Measurements from ENCODE around the gene SLC12A9. TPM values are rescaled to one million over a fixed set of nuclear protein-coding genes. Genes with fewer than 3 reads are reported as not detected.
A peak's percentile ranks its signal among the peaks of the same experiment; 100 is the strongest.

The SLC12A9 gene
- total and polyA plus RNA-seq, 2 experiments from 2014 or later = 17.1 to 21.3 TPM

DNA sequence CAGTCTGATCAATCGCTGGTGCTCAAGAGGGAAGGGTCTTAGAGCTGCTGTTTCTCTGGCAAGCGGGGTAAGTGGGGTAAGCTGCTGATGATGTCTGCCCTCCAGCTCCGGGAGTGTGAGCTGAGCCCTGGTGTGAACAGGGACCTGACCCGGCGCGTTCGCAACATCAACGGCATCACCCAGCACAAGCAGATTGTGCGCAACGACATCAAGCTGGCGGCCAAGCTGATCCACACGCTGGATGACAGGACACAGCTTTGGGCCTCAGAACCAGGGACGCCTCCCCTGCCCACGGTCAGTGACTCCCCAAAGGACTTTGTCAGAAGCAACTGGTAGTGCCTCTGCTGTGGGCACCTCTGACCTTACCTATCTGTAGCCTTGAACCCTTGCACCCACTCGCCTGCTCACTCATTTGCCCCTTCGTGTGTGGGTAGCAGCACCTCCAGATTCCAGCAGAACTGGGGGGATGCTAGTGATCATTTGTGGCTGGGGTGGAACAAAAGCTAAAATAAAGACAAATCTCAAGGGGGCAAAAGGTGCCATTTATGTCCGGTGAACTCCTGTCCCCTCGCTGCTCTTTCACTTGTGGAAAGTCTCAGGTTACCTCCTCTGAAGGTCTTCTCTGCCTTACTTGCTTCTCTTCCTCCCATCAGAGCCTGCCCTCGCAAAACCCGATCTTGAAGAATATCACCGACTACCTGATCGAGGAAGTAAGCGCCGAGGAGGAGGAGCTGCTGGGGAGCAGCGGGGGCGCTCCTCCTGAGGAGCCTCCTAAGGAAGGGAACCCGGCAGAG, 33.8 kb downstream of the SLC12A9 start:
- no peak for DNase-seq (ENCODE audit: low spot score)
- no peaks in the 10 kb centered on the region for H3K27me3 ChIP-seq
- H3K36me3 ChIP-seq (replicated peaks; ENCODE audit: insufficient read depth, low read depth) = no peaks in the 10 kb centered on the region
- WGBS (ENCODE audit: low lambda C conversion rate, missing lambda C conversion rate) = 91% methylated on average over 27 of the region's 27 CpGs
- no peaks in the 10 kb centered on the region for H3K9me3 ChIP-seq (ENCODE audit: low read depth)
- H4K20me1 ChIP-seq (ENCODE audit: insufficient read depth, poor library complexity, severe bottlenecking) = peaks cover 9% of the 10 kb centered on the region
- H2AFZ ChIP-seq = no peak overlapping the region
- peaks cover 23% of the 10 kb centered on the region for H3K4me1 ChIP-seq (ENCODE audit: insufficient read depth)
- H3K79me2 ChIP-seq = peaks cover 52% of the 10 kb centered on the region
- TF ChIP-seq EZH2phosphoT487 (IDR thresholded peaks at IDR 0.05; ENCODE audit: low read depth, severe bottlenecking, unreplicated experiment) (no peak), EZH2 (IDR thresholded peaks at IDR 0.05; ENCODE audit: borderline replicate concordance) (no peak)
- TF ChIP-seq, protein P1, sequence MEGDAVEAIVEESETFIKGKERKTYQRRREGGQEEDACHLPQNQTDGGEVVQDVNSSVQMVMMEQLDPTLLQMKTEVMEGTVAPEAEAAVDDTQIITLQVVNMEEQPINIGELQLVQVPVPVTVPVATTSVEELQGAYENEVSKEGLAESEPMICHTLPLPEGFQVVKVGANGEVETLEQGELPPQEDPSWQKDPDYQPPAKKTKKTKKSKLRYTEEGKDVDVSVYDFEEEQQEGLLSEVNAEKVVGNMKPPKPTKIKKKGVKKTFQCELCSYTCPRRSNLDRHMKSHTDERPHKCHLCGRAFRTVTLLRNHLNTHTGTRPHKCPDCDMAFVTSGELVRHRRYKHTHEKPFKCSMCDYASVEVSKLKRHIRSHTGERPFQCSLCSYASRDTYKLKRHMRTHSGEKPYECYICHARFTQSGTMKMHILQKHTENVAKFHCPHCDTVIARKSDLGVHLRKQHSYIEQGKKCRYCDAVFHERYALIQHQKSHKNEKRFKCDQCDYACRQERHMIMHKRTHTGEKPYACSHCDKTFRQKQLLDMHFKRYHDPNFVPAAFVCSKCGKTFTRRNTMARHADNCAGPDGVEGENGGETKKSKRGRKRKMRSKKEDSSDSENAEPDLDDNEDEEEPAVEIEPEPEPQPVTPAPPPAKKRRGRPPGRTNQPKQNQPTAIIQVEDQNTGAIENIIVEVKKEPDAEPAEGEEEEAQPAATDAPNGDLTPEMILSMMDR (IDR thresholded peaks at IDR 0.05; ENCODE audit: poor library complexity) = no peak
- no peaks in the 10 kb centered on the region for H3K9me2 ChIP-seq (replicated peaks; ENCODE audit: insufficient read depth)
- no peak overlapping the region for H3K4me2 ChIP-seq
- H3K4me3 ChIP-seq = no peak overlapping the region
- no peak overlapping the region for H3K27ac ChIP-seq

DNA sequence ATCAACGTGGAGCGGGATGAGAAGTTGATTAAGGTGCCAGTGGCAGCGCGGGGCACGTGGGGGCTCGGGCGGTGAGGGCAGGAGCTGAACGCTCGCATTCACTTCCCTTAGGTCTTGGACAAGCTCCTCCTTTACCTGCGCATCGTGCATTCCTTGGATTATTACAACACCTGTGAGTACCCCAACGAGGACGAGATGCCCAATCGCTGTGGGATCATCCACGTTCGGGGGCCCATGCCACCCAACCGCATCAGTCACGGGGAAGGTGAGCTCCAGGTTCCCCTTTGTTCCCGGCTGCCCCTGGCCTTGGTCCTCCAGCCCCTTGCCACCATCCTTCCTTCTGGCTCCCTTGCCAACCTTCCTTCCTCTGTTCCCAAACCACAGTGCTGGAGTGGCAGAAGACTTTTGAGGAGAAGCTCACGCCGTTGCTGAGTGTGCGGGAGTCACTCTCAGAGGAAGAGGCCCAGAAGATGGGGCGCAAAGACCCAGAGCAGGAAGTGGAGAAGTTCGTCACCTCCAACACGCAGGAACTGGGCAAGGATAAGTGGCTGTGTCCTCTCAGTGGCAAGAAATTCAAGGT, 34.5 kb downstream of the SLC12A9 start:
- H3K9me3 ChIP-seq (ENCODE audit: low read depth) = no peaks in the 10 kb centered on the region
- H3K4me3 ChIP-seq = no peak overlapping the region
- DNase-seq (ENCODE audit: low spot score) = no peak
- no peaks in the 10 kb centered on the region for H3K36me3 ChIP-seq (replicated peaks; ENCODE audit: insufficient read depth, low read depth)
- peaks cover 25% of the 10 kb centered on the region for H3K4me1 ChIP-seq (ENCODE audit: insufficient read depth)
- WGBS (ENCODE audit: low lambda C conversion rate, missing lambda C conversion rate) = 96% methylated on average over 25 of the region's 25 CpGs
- peaks cover 6% of the 10 kb centered on the region for H4K20me1 ChIP-seq (ENCODE audit: insufficient read depth, poor library complexity, severe bottlenecking)
- H3K27ac ChIP-seq = no peak overlapping the region
- peaks cover 45% of the 10 kb centered on the region for H3K79me2 ChIP-seq
- no peaks in the 10 kb centered on the region for H3K9me2 ChIP-seq (replicated peaks; ENCODE audit: insufficient read depth)
- TF ChIP-seq, protein P1 (IDR thresholded peaks at IDR 0.05; ENCODE audit: poor library complexity) = no peak
- no peak for TF ChIP-seq EZH2 (IDR thresholded peaks at IDR 0.05; ENCODE audit: borderline replicate concordance)
- H3K27me3 ChIP-seq = no peaks in the 10 kb centered on the region
- H3K4me2 ChIP-seq = no peak overlapping the region
- no peak overlapping the region for H2AFZ ChIP-seq

DNA sequence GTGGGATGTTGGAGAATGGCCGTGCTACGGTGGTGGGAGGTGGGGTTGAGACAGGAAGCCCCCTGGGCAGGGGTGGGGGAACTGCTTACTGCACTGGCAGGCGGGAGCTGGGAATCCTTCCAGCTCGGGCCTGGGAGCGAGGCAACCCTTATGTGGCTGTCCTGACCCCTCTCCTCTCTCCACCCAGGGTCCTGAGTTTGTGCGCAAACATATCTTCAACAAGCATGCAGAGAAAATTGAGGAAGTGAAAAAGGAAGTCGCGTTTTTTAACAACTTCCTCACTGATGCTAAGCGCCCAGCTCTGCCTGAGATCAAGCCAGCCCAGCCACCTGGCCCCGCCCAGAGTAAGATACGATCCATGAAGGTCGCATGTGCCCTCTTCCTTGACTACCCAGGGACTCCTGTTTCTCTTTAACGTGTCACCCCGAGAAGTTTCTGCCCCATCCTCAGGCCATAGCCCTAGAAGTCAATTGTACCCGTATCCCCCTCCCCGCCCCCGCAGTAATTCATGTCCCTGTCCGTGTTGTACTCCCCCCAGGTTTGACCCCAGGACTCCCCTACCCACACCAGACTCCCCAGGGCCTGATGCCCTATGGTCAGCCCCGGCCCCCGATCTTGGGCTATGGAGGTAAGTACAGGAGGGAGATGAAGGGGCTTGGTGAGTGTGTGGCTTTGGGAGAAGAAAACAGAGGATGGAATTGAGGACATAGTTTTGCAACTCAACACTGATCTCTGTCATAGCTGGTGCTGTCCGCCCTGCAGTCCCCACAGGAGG, 35.2 kb downstream of the SLC12A9 start:
- Histone ChIP-seq H3K27me3 (no peaks in the 10 kb centered on the region), H3K9me3 (ENCODE audit: low read depth) (no peaks in the 10 kb centered on the region), H3K4me1 (ENCODE audit: insufficient read depth) (peaks cover 25% of the 10 kb centered on the region), H2AFZ (no peak overlapping the region), H3K4me3 (no peak overlapping the region), H3K79me2 (peaks cover 38% of the 10 kb centered on the region), H3K4me2 (peak overlapping the region; percentile 93), H3K27ac (no peak overlapping the region), H3K9me2 (replicated peaks; ENCODE audit: insufficient read depth) (no peaks in the 10 kb centered on the region), H3K36me3 (replicated peaks; ENCODE audit: insufficient read depth, low read depth) (no peaks in the 10 kb centered on the region), H4K20me1 (ENCODE audit: insufficient read depth, poor library complexity, severe bottlenecking) (peaks cover 5% of the 10 kb centered on the region)
- no peak for DNase-seq (ENCODE audit: low spot score)
- WGBS (ENCODE audit: low lambda C conversion rate, missing lambda C conversion rate) = 82% methylated on average over 17 of the region's 21 CpGs
- TF ChIP-seq, protein P1 (IDR thresholded peaks at IDR 0.05; ENCODE audit: poor library complexity) = no peak
- no peak for TF ChIP-seq EZH2 (IDR thresholded peaks at IDR 0.05; ENCODE audit: borderline replicate concordance)
- no peak for TF ChIP-seq EZH2phosphoT487 (IDR thresholded peaks at IDR 0.05; ENCODE audit: low read depth, severe bottlenecking, unreplicated experiment)
